Trophoblast cell (in vitro differentiated cells and primary cell): Measurements from ENCODE around the gene PHETA2.
"Not testable (repeated sequence)": the region's sequence is repeated elsewhere in the genome, so short reads cannot be mapped to it uniquely, and the experiment has no call there.

Experiments used
- DNase-seq, 2 donors: peaks; one replicate each; pipeline ENCODE4 v3.0.0-alpha.2; 2016
- H2AFZ ChIP-seq: 2 replicates; pipeline ENCODE4 v1.6.1; 2013; ENCODE audit warnings: low read length, moderate library complexity, mild to moderate bottlenecking; ENCODE audit not compliant: insufficient read depth, poor library complexity
- H2AK5ac ChIP-seq: 2 replicates; pipeline ENCODE4 v1.6.1; 2013; ENCODE audit warnings: mild to moderate bottlenecking, low read length
- H2BK120ac ChIP-seq: 2 replicates; pipeline ENCODE4 v1.6.1; 2013; ENCODE audit warnings: low read length, mild to moderate bottlenecking, moderate library complexity; ENCODE audit not compliant: insufficient read depth, poor library complexity
- H2BK12ac ChIP-seq: 2 replicates; pipeline ENCODE4 v1.6.1; 2013; ENCODE audit warnings: mild to moderate bottlenecking, low read length, moderate library complexity
- H2BK5ac ChIP-seq: 2 replicates; pipeline ENCODE4 v1.6.1; 2013; ENCODE audit warnings: low read length, low read depth, moderate library complexity, mild to moderate bottlenecking; ENCODE audit not compliant: poor library complexity
- H3K14ac ChIP-seq: 2 replicates; pipeline ENCODE4 v1.6.1; 2013; ENCODE audit warnings: mild to moderate bottlenecking, low read length
- H3K18ac ChIP-seq: 2 replicates; pipeline ENCODE4 v1.6.1; 2013; ENCODE audit warnings: mild to moderate bottlenecking, low read length
- H3K23ac ChIP-seq: 2 replicates; pipeline ENCODE4 v1.6.1; 2013; ENCODE audit warnings: low read length
- H3K27ac ChIP-seq: 2 replicates; pipeline ENCODE4 v1.5.1; 2013; ENCODE audit warnings: low read depth, mild to moderate bottlenecking, inconsistent platforms, low read length, moderate library complexity
- H3K27me3 ChIP-seq: 2 replicates; pipeline ENCODE4 v1.6.1; 2013; ENCODE audit warnings: inconsistent platforms, mild to moderate bottlenecking, low read length, moderate library complexity; ENCODE audit not compliant: insufficient read depth
- H3K36me3 ChIP-seq, 2 experiments: 1 replicate in 1 of 2; 2 replicates in 1 of 2; pipeline ENCODE4 v1.6.1; 2013; ENCODE audit warnings: low read length in 2 of 2, mild to moderate bottlenecking in 2 of 2, moderate library complexity in 1 of 2; ENCODE audit not compliant: insufficient read depth in 2 of 2, control insufficient read depth in 1 of 2
- H3K4ac ChIP-seq: 2 replicates; pipeline ENCODE4 v1.6.1; 2013; ENCODE audit warnings: low read depth, mild to moderate bottlenecking, low read length, moderate library complexity
- H3K4me1 ChIP-seq, 2 experiments: 1 replicate in 1 of 2; 2 replicates in 1 of 2; pipeline ENCODE4 v1.6.1; 2013; ENCODE audit warnings: low read length in 2 of 2, mild to moderate bottlenecking in 2 of 2, moderate library complexity in 1 of 2; ENCODE audit not compliant: insufficient read depth in 2 of 2, control insufficient read depth in 1 of 2
- H3K4me2 ChIP-seq: 2 replicates; pipeline ENCODE4 v1.6.1; 2013; ENCODE audit warnings: inconsistent platforms, mild to moderate bottlenecking, low read length, moderate library complexity
- H3K4me3 ChIP-seq: 2 replicates; pipeline ENCODE4 v1.5.1; 2013; ENCODE audit warnings: mild to moderate bottlenecking, low read depth, low read length, inconsistent platforms
- H3K79me1 ChIP-seq: one replicate; pipeline ENCODE4 v1.6.1; 2013; ENCODE audit warnings: low read length
- H3K79me2 ChIP-seq: 2 replicates; pipeline ENCODE4 v1.6.1; 2013; ENCODE audit warnings: low read length, mild to moderate bottlenecking; ENCODE audit not compliant: control insufficient read depth, insufficient read depth, poor library complexity
- H3K9ac ChIP-seq: 2 replicates; pipeline ENCODE4 v1.6.1; 2013; ENCODE audit warnings: mild to moderate bottlenecking, low read length
- H3K9me3 ChIP-seq: 2 replicates; pipeline ENCODE4 v1.6.1; 2013; ENCODE audit warnings: low read depth, mild to moderate bottlenecking, control low read depth, inconsistent platforms, low read length; ENCODE audit not compliant: insufficient read depth
- H4K12ac ChIP-seq: 2 replicates; pipeline ENCODE4 v1.6.1; 2013; ENCODE audit warnings: low read depth, mild to moderate bottlenecking, low read length, moderate library complexity
- H4K8ac ChIP-seq: 2 replicates; pipeline ENCODE4 v1.6.1; 2013; ENCODE audit warnings: low read depth, mild to moderate bottlenecking, low read length, moderate library complexity
- H4K91ac ChIP-seq: one replicate; pipeline ENCODE4 v1.6.1; 2013; ENCODE audit warnings: low read depth, mild to moderate bottlenecking, low read length, moderate library complexity
- WGBS: extraction: QIAGEN DNeasy Blood & Tissue Kit; methylation state at CpG from one replicate; pipeline ENCODE4 v1.1.7; 2013; ENCODE audit warnings: missing lambda C conversion rate; ENCODE audit not compliant: insufficient read length, insufficient coverage; ENCODE audit errors: extremely low coverage; 5-methylcytosine and 5-hydroxymethylcytosine counted together

Gene PHETA2

GRCh38 chr22:42104332-42104860, 30.3 kb downstream of the PHETA2 start:
- H3K79me2 ChIP-seq, H2BK120ac ChIP-seq, H4K12ac ChIP-seq, H3K4ac ChIP-seq, H3K36me3 ChIP-seq, H3K27me3 ChIP-seq, H3K79me1 ChIP-seq, H3K27ac ChIP-seq, H2BK5ac ChIP-seq, H2AK5ac ChIP-seq, H4K8ac ChIP-seq, H2AFZ ChIP-seq, H3K9ac ChIP-seq, H3K18ac ChIP-seq, H3K23ac ChIP-seq, H3K14ac ChIP-seq, DNase-seq, H4K91ac ChIP-seq, H3K4me3 ChIP-seq, H3K4me1 ChIP-seq, H2BK12ac ChIP-seq, H3K4me2 ChIP-seq: not testable (repeated sequence)
- peaks cover 15% of the 10 kb centered on the region for H3K9me3 ChIP-seq
- WGBS = no CpG with 5 or more reads among the region's 6 CpGs

GRCh38 chr22:42108848-42109247, 34.8 kb downstream of the PHETA2 start:
- H3K18ac ChIP-seq = no peak overlapping the region
- no peaks in the 10 kb centered on the region for H3K4me1 ChIP-seq
- H4K91ac ChIP-seq = no peak overlapping the region
- no peak overlapping the region for H4K8ac ChIP-seq
- no peaks in the 10 kb centered on the region for H3K36me3 ChIP-seq
- H3K27me3 ChIP-seq = no peaks in the 10 kb centered on the region
- no peak overlapping the region for H3K23ac ChIP-seq
- H2AK5ac ChIP-seq = no peak overlapping the region
- H3K9ac ChIP-seq = no peak overlapping the region
- no CpG with 5 or more reads among the region's 18 CpGs for WGBS
- no peak overlapping the region for H3K14ac ChIP-seq
- H2BK12ac ChIP-seq = no peak overlapping the region
- H3K9me3 ChIP-seq = peaks cover 9% of the 10 kb centered on the region
- no peak overlapping the region for H3K4me3 ChIP-seq
- no peak overlapping the region for H3K4me2 ChIP-seq
- H2BK5ac ChIP-seq = no peak overlapping the region
- no peak for DNase-seq
- no peaks in the 10 kb centered on the region for H3K79me1 ChIP-seq
- H2AFZ ChIP-seq = no peak overlapping the region
- no peak overlapping the region for H3K27ac ChIP-seq
- H3K4ac ChIP-seq = no peak overlapping the region
- H2BK120ac ChIP-seq = no peak overlapping the region
- H4K12ac ChIP-seq = no peak overlapping the region
- H3K79me2 ChIP-seq = no peaks in the 10 kb centered on the region

GRCh38 chr22:42111798-42112197, 37.8 kb downstream of the PHETA2 start:
- Histone ChIP-seq H3K79me2 (no peaks in the 10 kb centered on the region), H4K91ac (no peak overlapping the region)
- WGBS = no CpG with 5 or more reads among the region's 4 CpGs

GRCh38 chr22:42112793-42113192, 38.7 kb downstream of the PHETA2 start:
- H2BK12ac ChIP-seq, H2AFZ ChIP-seq, H3K27me3 ChIP-seq, H4K12ac ChIP-seq, H3K36me3 ChIP-seq, H3K4me2 ChIP-seq, H2AK5ac ChIP-seq, H3K9ac ChIP-seq, H3K23ac ChIP-seq, H3K27ac ChIP-seq, H3K14ac ChIP-seq, H3K4me3 ChIP-seq, H3K79me1 ChIP-seq, H4K91ac ChIP-seq, H3K18ac ChIP-seq, H4K8ac ChIP-seq, H3K9me3 ChIP-seq, H2BK5ac ChIP-seq, H3K4me1 ChIP-seq, H3K4ac ChIP-seq, H2BK120ac ChIP-seq, H3K79me2 ChIP-seq: not testable (repeated sequence)
- WGBS = no CpG with 5 or more reads among the region's 4 CpGs
- DNase-seq = peak in 1 of 2 donors; percentile 35

More at GRCh38 chr22:42111798-42112197, 37.8 kb downstream of the PHETA2 start:
- no peaks in the 10 kb centered on the region for H3K36me3 ChIP-seq
- no peak overlapping the region for H4K8ac ChIP-seq
- H2AFZ ChIP-seq = no peak overlapping the region
- no peak overlapping the region for H4K12ac ChIP-seq
- DNase-seq = no peak
- no peak overlapping the region for H3K9ac ChIP-seq
- H3K4me3 ChIP-seq = no peak overlapping the region
- H3K18ac ChIP-seq = no peak overlapping the region
- H3K4me1 ChIP-seq = no peaks in the 10 kb centered on the region
- no peak overlapping the region for H2BK120ac ChIP-seq
- H3K9me3 ChIP-seq = peaks cover 8% of the 10 kb centered on the region
- no peak overlapping the region for H3K27ac ChIP-seq
- no peak overlapping the region for H2BK12ac ChIP-seq
- no peak overlapping the region for H3K23ac ChIP-seq
- H3K27me3 ChIP-seq = no peaks in the 10 kb centered on the region
- H3K14ac ChIP-seq = no peak overlapping the region
- no peak overlapping the region for H2AK5ac ChIP-seq
- no peak overlapping the region for H2BK5ac ChIP-seq
- no peak overlapping the region for H3K4ac ChIP-seq
- H3K4me2 ChIP-seq = no peak overlapping the region
- no peaks in the 10 kb centered on the region for H3K79me1 ChIP-seq
